ENCODE measurements around the gene KCTD1.

KCTD1 gene

GRCh38 chr18:26519114-26519513, 29.2 kb downstream of the KCTD1 start:
- DNase-seq = no peak

DNA sequence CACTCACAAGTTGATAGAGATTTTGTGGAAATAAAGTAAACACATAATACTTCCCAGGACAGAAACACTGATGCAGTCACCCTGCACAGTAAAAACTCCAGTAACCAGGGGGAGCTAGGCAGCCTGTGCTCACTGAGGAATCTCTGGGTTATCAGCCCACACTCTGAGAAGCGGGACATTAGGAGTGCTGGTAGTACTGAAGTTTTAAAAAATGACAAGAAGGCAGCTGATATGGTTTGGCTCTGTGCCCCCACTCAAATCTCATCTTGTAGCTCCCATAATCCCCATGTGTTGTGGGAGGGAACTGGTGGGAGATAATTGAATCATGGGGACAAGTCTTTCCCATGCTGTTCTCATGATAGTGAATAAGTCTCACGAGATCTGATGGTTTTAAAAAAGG, 31.4 kb downstream of the KCTD1 start:
- DNase-seq = no peak

GRCh38 chr18:26515643-26516487, 32.5 kb downstream of the KCTD1 start:
- no peak for DNase-seq

DNA sequence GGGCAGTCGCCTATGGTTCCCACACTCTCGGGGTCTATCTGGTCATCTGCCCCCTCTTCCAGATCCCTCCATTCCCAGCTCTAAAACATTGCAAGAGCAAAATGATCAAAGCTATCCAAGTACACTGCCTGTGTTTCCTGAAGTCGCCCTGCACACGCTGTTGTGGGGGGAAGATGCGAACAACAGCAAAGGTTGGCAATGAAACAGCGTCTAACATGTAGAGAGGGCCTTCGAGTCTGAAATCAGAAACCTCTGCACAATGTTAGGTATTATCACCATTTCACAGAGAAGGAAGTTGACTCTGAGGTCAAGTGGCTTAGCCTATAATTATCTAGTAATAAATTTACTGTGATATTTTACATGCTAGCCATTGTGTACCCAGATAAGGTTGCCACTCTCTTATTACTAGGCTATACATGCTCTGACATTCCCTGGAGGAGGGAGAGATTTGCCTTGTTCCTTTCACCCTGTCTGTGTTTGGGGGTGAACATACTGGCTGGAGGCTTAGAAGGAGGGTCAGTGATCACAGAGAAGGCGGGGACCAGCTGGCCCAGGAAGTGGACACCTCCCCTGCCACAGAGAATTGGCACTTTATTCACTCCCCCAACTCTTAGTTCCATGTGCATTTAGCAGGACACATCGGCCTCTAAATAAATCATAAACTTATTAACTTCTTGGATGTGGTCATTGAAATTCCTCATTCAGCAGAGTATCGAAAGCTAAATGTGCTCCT, 36.8 kb downstream of the KCTD1 start:
- no peak for DNase-seq

DNA sequence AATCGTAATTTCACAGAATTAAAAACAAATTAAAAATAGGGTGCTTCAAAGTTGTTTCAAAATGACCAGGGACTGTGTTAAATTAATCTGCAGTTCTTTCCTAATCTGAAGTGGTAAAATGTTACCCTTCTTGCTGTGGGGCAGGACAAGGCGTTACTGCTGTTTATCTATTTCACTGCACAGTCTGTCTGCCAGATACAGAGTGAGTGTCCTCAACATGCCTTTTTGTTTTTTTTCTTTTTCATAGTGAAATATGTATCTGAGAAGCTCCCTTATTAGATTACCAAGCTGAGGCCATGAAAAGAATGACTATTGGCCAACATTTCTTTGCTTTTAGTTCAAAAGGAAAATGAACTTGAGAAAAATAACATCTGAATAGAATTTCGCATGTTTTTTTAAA, 38.0 kb downstream of the KCTD1 start:
- DNase-seq = no peak

- DNase-seq = no peak
Observed at GRCh38 chr18:26506012-26506411, 42.3 kb downstream of the KCTD1 start.

DNA sequence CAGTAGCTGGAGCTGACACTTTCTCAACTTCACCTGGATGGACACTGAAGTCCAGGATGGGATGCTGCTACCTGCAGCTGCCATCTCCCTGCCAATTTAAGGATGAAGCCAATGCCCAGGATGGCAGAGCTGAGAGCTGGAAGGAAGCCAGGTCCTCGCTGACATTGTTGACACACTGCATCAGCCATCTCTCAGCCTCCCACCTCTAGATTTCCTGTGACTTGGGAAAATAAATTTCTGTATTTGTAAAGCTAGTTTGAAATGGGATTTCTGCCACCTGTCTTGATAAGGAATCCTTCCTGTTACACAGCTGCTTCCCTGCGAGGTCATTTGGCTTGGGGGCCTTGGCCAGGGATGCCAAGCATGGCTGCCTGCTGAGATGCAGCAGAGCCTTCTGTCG, 43.5 kb downstream of the KCTD1 start:
- DNase-seq = no peak

- DNase-seq = no peak
Observed at GRCh38 chr18:26503382-26503781, 45.0 kb downstream of the KCTD1 start.

- DNase-seq = no peak
Observed at GRCh38 chr18:26502823-26503222, 45.5 kb downstream of the KCTD1 start.

- DNase-seq = no peak
Observed at GRCh38 chr18:26497866-26498265, 50.5 kb downstream of the KCTD1 start.

GRCh38 chr18:26496528-26496927, 51.8 kb downstream of the KCTD1 start:
- no peak for DNase-seq

GRCh38 chr18:26495287-26495686, 53.1 kb downstream of the KCTD1 start:
- DNase-seq = no peak

- no peak for DNase-seq
Observed at GRCh38 chr18:26493021-26493420, 55.3 kb downstream of the KCTD1 start.

DNA sequence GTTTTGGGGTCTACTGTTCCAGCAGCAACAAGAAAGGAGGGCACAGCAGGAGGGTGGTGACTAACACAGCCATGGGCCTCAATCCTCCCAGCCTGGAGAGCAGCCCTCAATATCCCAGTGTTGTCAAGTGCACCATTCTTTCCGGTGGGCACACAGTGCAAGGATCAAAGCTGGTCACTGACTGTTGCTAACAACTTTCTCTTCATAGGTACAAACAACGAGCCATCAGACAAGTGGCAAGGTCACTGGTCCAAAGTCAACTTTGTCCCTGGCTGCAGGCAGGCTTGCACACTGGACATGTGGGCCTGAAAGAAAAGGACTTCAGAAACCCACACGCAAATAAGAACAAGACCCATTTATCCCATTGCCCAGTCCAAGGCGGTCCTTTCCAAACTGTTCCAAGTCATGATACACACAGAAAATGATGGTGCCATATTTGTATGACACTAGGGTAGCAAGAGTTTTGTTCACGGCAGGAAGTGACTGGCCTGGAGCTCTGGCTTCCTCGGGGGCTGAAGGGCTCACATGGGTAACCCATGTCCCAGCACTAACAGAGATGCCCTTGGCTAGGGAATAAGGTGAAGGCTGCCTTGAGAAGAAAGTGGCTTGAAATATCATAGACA, 57.0 kb downstream of the KCTD1 start:
- no peak for DNase-seq

- no peak for DNase-seq
Observed at GRCh38 chr18:26489881-26490280, 58.5 kb downstream of the KCTD1 start.

GRCh38 chr18:26489191-26489590, 59.2 kb downstream of the KCTD1 start:
- DNase-seq = no peak

DNA sequence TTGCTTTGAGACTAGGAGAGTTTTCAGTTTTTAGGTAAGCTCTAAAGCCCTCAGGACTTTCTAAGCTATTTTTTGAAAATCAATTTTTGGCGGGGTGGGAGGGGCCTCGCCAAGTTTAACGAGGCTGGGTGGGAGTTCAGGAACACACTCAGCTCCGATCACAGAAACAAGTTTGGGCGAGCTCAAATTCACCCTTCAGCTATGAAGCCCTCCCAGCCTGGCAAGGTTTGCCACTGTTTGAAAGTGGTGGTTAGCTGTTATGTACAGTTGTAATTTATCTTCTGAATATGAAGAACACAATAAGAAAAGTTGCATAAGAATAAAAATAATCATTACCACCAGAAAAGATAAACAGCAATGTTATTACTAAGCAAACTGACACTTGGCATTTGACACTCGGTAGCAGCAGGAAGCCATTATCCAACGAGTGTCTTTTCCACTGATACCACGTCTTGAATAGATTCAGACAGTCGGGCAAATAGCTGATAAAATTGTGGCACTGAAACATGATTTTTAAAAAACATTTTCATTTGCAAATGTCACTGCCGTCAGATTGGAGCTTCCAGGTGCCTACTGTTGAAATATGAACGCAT, 59.8 kb downstream of the KCTD1 start:
- no peak for DNase-seq

DNA sequence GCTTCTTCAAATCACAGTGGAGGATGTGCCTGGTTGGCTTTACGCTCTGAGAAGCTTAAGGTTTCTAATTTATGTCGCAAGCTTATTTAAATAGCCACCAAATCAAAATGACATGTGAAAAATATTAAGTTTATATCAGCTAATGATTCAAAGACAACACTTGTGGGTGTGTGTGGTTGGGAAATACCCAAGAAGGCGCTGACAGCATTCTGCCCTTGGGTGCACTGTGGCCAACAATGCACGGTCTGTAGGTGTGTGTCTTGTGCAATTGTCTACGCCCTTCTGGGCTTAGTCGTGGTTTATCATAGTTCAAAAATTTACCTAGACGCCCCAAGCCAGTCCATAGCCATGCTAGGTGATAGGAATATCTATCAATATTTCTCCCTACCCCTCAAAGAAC, 60.9 kb downstream of the KCTD1 start:
- no peak for DNase-seq

GRCh38 chr18:26483633-26484032, 64.7 kb downstream of the KCTD1 start:
- DNase-seq = no peak

DNA sequence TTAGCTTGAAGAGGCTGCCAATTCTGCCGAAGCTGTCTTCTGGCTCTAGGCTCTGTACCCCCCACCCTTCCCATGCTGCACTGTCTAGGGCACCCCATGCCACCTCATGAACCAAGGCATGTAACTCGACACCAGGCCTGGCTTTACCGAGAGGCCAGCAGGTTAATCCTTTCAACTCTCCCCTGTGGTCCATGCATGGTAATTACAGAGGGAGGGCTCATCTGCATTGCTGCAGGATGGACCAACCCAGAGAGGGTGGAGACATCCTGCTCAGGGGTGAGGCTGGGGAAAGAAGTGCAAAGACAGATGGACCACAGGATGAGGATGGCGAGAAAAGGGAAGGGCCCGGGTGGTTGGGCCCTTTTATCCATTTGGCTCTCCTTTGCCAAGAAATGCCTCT, 65.8 kb downstream of the KCTD1 start:
- no peak for DNase-seq

DNA sequence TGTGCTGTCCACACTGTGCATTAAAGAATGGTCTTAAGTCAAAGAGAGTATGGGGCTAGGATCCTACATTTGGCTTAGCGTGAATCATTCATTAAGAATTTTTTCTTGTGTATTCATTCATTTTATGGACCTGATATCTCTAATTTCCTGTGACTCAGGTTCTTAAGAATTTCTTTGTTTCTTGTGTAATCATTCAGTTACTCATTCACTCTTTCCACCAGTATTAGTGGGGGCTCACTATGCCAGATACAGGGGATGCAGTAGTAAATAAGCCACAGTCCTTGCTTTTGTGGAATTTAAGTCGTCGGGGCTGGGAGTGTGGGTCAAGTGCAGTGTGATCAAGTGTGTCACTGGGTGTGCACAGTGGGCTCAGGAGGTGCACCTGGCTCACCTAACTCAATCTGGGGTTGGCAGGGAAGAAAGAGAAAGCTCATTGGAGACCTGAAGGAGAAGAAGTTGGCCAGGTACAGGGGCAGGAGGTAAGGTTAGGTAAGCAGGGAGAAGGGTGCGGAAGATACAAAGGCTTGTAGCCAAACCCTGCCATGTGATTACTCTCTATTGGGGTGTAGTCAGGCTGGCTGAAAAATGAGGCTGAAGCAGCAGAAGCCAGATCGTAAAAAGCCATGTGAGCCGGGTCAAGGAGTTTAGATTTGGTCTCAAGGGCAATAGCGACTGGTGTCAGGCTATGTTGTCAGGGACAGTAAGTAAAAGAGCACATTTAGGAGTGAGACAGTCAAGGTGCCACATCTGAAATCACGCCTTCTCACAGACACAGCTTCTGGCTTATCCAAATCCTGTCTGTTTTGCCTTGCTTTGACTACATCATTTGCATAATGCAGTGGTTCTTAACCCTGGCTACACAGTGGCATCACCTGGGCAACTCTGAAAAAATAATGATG, 67.2 kb downstream of the KCTD1 start:
- DNase-seq = no peak

GRCh38 chr18:26479681-26480079, 68.7 kb downstream of the KCTD1 start:
- DNase-seq = no peak
